OCI-LY7 (cell line): ENCODE measurements around the gene FAM163B.

Experiments
- CTCF ChIP-seq: fragments of 200-600 bp; sonication (generic); conservative IDR thresholded peaks from 2 replicates; pipeline ENCODE4 v1.5.1; 2014; ENCODE audit warnings: mild to moderate bottlenecking, antibody characterized with exemption, low read length, moderate library complexity, mixed read lengths
- EZH2phosphoT487 ChIP-seq: fragments of 200-600 bp; sonication (generic); IDR thresholded peaks from 2 replicates; pipeline ENCODE4 v1.6.1; 2018; ENCODE audit warnings: low read depth, borderline replicate concordance, mild to moderate bottlenecking, mixed run types, antibody characterized with exemption, low read length, moderate library complexity, mixed read lengths

- TF ChIP-seq CTCF, result no peak
- no peak for TF ChIP-seq EZH2phosphoT487
Observed at GRCh38 chr9:133583111-133583510, 26.1 kb downstream of the FAM163B start.
